ENCODE results near the gene BTD. TPM values are rescaled to one million over a fixed set of nuclear protein-coding genes. Genes with fewer than 3 reads are reported as not detected.

Gene BTD
- total RNA-seq, 1 experiment from 2014 or later = 7.7 TPM

GRCh38 chr3:15646851-15647511, 45.4 kb downstream of the BTD start:
- H3K27me3 Mint-ChIP-seq (ENCODE audit: unreplicated experiment) = no peaks in the 10 kb centered on the region
- no peak for TF ChIP-seq CTCF (IDR thresholded peaks at IDR 0.05; ENCODE audit: unreplicated experiment)
- no peak for DNase-seq
- H3K27ac Mint-ChIP-seq (ENCODE audit: unreplicated experiment) = no peak overlapping the region
- no peak overlapping the region for H3K4me3 Mint-ChIP-seq (ENCODE audit: low read depth, unreplicated experiment)
- CTCF ChIA-PET = no interaction called here
- H3K36me3 Mint-ChIP-seq (ENCODE audit: insufficient read depth, unreplicated experiment) = no peaks in the 10 kb centered on the region
- H3K9me3 Mint-ChIP-seq (ENCODE audit: low read depth, unreplicated experiment) = peaks cover 4% of the 10 kb centered on the region
- H3K4me1 Mint-ChIP-seq (ENCODE audit: low read depth, unreplicated experiment) = no peaks in the 10 kb centered on the region
- no TSS peak for BruUV-seq (replicated peaks)
- intact Hi-C loops (cut with micrococcal nuclease; ENCODE audit: unreplicated experiment) = no loop called here

DNA sequence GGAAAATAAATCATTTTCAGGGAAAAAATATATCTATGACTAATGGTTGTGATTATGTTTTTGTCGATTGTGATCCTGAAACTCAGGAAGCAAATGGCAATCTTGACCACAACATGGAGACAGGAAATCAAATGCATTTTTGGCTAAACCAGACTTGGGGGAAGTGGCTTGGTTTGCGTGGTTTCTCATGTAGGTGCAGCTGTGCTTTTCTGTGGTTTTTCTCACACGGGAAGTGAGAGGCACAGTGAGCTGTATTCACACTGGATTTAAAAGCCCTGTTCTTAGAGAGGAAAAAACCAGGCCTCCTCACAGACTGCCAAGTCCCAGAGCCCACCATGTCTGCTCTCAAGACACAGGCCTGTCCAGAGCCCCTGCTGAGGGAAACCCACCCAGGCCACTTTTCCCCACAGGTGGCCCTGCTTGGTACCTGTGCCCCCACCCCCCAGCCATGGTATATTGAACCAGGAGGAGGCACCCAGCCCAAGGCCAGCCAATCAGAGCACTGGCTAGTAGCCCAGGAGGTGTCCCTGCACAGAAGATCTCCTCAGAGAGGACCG, 46.1 kb downstream of the BTD start:
- no peak for TF ChIP-seq CTCF (IDR thresholded peaks at IDR 0.05; ENCODE audit: unreplicated experiment)
- BruUV-seq (replicated peaks) = no TSS peak
- Mint-ChIP-seq H3K36me3 (ENCODE audit: insufficient read depth, unreplicated experiment) (no peaks in the 10 kb centered on the region), H3K4me3 (ENCODE audit: low read depth, unreplicated experiment) (no peak overlapping the region), H3K27ac (ENCODE audit: unreplicated experiment) (no peak overlapping the region), H3K9me3 (ENCODE audit: low read depth, unreplicated experiment) (peaks cover 4% of the 10 kb centered on the region), H3K4me1 (ENCODE audit: low read depth, unreplicated experiment) (no peaks in the 10 kb centered on the region), H3K27me3 (ENCODE audit: unreplicated experiment) (no peaks in the 10 kb centered on the region)
- intact Hi-C loops (cut with micrococcal nuclease; ENCODE audit: unreplicated experiment) = no loop called here
- CTCF ChIA-PET = no interaction called here
- DNase-seq = no peak

DNA sequence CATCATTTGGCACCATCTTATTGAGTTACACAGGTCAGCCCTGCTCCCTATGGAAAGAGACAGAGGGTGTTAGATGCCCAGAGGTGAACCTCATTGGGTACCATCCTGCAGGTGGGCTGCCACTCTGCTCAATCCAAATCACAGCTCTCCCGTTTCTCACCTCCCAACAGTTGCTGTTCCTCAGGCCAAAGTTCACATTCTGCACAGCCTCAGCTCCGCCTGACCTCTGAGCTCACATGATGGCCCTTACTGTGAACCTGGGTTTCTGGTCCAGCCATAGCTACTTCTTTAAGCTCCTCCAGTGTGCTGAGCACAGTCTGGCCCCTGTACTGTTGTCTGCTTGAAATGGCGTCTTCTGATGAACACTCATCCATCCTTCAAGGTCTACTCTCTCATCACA, 47.8 kb downstream of the BTD start:
- TF ChIP-seq CTCF (IDR thresholded peaks at IDR 0.05; ENCODE audit: unreplicated experiment) = no peak
- no TSS peak for BruUV-seq (replicated peaks)
- CTCF ChIA-PET = no interaction called here
- H3K27ac Mint-ChIP-seq (ENCODE audit: unreplicated experiment) = no peak overlapping the region
- intact Hi-C loops (cut with micrococcal nuclease; ENCODE audit: unreplicated experiment) = no loop called here
- no peaks in the 10 kb centered on the region for H3K4me1 Mint-ChIP-seq (ENCODE audit: low read depth, unreplicated experiment)
- H3K4me3 Mint-ChIP-seq (ENCODE audit: low read depth, unreplicated experiment) = no peak overlapping the region
- no peak for DNase-seq
- H3K36me3 Mint-ChIP-seq (ENCODE audit: insufficient read depth, unreplicated experiment) = no peaks in the 10 kb centered on the region
- peaks cover 4% of the 10 kb centered on the region for H3K9me3 Mint-ChIP-seq (ENCODE audit: low read depth, unreplicated experiment)
- no peaks in the 10 kb centered on the region for H3K27me3 Mint-ChIP-seq (ENCODE audit: unreplicated experiment)

- no peaks in the 10 kb centered on the region for H3K4me1 Mint-ChIP-seq (ENCODE audit: low read depth, unreplicated experiment)
- H3K4me3 Mint-ChIP-seq (ENCODE audit: low read depth, unreplicated experiment) = no peak overlapping the region
- no peak overlapping the region for H3K27ac Mint-ChIP-seq (ENCODE audit: unreplicated experiment)
- intact Hi-C loops (cut with micrococcal nuclease; ENCODE audit: unreplicated experiment) = no loop called here
- no peak for TF ChIP-seq CTCF (IDR thresholded peaks at IDR 0.05; ENCODE audit: unreplicated experiment)
- no peaks in the 10 kb centered on the region for H3K27me3 Mint-ChIP-seq (ENCODE audit: unreplicated experiment)
- no TSS peak for BruUV-seq (replicated peaks)
- peaks cover 4% of the 10 kb centered on the region for H3K9me3 Mint-ChIP-seq (ENCODE audit: low read depth, unreplicated experiment)
- no peaks in the 10 kb centered on the region for H3K36me3 Mint-ChIP-seq (ENCODE audit: insufficient read depth, unreplicated experiment)
- no peak for DNase-seq
- CTCF ChIA-PET = no interaction called here
Measured at GRCh38 chr3:15649858-15650257, 48.3 kb downstream of the BTD start.
